ENCODE data around the gene FGF14.

FGF14 gene

DNA sequence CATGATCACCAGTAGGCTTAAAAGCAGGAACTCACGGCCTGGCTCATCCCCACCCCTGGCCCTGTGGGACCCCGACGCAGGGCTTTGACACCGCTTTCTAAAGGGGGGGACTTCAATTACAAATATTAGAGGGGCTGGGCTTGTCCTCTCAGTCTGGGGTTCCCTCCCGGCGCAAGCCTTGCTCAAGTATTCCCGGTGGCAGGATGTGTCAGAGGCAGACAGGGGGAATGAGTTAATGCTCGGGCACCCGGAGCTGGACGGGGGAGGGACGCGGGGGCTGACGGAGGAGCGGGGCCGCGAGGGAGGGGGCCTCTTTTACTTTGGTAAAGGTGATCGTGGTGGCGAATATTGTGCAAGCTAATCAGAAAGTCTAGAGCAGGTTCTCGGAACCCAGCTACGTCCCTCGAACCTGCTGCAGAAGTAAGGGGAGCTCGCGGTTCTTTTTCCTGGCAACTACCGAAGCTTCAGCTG is 1.1 kb downstream of the FGF14 start:
- Histone ChIP-seq H3K36me3 (ENCODE audit: control insufficient read depth in 2 of 2, insufficient read depth in 1 of 2, low read length in 2 of 2) (no peaks in the 10 kb centered on the region), H3K27ac (ENCODE audit: extremely low read depth, low read depth, low read length) (no peak overlapping the region), H3K9me3 (ENCODE audit: control insufficient read depth, insufficient read depth, low read depth, low read length) (no peaks in the 10 kb centered on the region), H3K4me1 (ENCODE audit: control insufficient read depth, insufficient read depth, low read length) (no peaks in the 10 kb centered on the region), H3K4me3 (ENCODE audit: low read depth, low read length) (peak overlapping the region; percentile 41)
- TF ChIP-seq ZNF266 (tag by site-specific recombination; IDR thresholded peaks at IDR 0.05; ENCODE audit: low read depth) (no peak), BCL11B (tag by site-specific recombination; IDR thresholded peaks at IDR 0.05; ENCODE audit: low read depth) (no peak)
- POLR2A ChIA-PET, result no interaction called here
- CTCF ChIA-PET, result interaction anchor here (0.8 to 0.9 kb wide), 2 partner anchors 155 to 259 kb away, joined by 3 to 10 read pairs; no protein-coding TSS in a partner anchor

DNA sequence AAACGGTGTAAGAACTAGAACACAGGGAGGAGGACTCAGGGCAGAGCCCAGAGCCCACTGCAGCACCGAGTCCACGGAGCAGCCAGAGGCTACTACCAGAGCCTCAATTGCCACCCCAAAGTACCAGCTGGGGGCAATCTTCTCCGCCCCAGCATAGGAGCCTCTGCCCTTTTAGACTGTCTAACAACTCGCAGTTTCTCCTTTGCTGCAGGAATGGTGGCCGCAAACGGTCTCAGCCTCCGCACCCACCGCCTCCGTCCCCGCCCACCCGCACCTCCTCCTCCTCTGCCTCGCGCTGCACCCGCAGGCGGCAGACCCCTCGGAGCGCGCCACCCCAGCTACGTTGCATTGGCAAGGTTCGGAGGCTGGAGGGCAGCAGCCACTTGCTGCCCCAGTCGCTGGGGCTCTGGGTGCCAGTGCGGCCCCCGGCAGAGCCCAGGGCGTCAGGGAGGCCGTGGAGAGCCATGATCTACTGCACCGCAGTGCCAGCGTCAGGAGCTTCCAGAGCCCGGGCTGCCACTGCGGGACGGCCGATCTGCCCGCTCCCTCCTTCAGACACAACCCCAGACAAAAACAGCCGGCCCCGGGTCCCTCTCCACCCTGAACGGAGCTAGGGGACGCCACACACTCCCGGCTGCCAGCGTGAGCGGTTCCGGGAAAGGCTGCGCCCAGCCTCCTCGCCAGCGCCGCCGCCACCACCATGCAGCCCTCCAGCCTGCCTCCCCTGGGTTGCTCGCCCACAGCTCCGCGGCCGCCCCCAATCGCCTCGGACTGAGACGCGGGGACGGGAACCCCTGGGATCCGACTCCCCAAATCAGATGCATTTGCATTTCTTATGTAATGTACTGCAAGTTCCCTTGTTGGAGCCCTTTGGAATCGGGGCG is 1.8 kb downstream of the FGF14 start:
- TF ChIP-seq ZBTB20 (tag by site-specific recombination; IDR thresholded peaks at IDR 0.05), result peak; percentile 21; the same call in 1 of the 2 replicates
- TF ChIP-seq EGR2 (tag by site-specific recombination; IDR thresholded peaks at IDR 0.05; ENCODE audit: low read depth), result peak; percentile 22; the same call in 1 of the 2 replicates
- no peak for TF ChIP-seq KLF16 (tag by site-specific recombination; IDR thresholded peaks at IDR 0.05)
- TF ChIP-seq ZFHX2 (tag by site-specific recombination; conservative IDR thresholded peaks at IDR 0.05), result peak; percentile 70
- Histone ChIP-seq H3K27ac (ENCODE audit: extremely low read depth, low read depth, low read length) (no peak overlapping the region), H3K36me3 (ENCODE audit: control insufficient read depth in 2 of 2, insufficient read depth in 1 of 2, low read length in 2 of 2) (no peaks in the 10 kb centered on the region), H3K4me1 (ENCODE audit: control insufficient read depth, insufficient read depth, low read length) (no peaks in the 10 kb centered on the region), H3K4me3 (ENCODE audit: low read depth, low read length) (peak overlapping the region; percentile 41), H3K9me3 (ENCODE audit: control insufficient read depth, insufficient read depth, low read depth, low read length) (no peaks in the 10 kb centered on the region)
- ChIA-PET POLR2A (no interaction called here), CTCF (interaction anchor here (0.6 to 0.9 kb wide), 4 partner anchors 156 to 261 kb away, joined by 3 to 10 read pairs (median 3); no protein-coding TSS in a partner anchor)

DNA sequence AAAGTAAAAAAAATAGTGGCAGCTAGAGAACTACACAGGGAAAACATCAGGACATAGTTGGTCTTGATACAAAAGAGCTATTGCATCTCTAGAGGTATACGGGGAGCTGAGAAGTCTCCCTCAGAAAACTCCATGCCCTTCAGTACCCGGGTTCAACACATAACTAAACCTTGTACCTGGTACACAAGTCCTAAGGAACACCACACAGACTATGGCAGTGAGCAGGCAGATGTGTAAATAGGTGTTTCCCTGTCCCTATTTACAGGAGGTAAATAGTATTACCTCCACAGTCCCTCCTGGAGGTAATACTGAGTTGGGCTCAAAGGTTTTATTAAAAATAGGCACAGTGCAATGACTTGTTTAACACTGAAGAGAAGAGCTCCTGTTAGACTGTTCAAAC is 5.9 kb downstream of the FGF14 start:
- H3K27ac ChIP-seq (ENCODE audit: extremely low read depth, low read depth, low read length), result no peak overlapping the region
- CTCF ChIA-PET, result interaction anchor here (0.9 to 1.3 kb wide), 2 partner anchors 10 to 160 kb away, joined by 3 to 4 read pairs; no protein-coding TSS in a partner anchor

DNA sequence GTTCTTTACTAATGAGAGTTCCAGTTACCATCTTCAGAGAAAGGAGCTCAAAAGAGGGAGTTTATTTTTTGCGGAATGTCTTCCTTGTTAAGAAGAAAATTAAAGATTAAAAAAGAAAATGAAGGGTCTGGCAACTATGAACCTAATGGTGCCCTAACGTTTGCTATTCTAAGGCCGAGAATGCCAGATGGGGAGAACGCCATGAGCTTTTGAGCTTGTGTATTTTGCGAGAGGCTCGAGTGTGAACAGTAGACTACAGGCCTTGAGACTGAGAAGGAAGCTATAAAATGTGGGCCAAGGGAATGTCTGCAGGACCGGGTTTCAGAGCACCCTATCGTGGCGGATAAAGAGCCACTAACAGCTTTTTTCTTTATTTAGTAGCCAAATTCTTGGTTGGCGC is 6.7 kb downstream of the FGF14 start:
- Histone ChIP-seq H3K36me3 (ENCODE audit: control insufficient read depth in 2 of 2, insufficient read depth in 1 of 2, low read length in 2 of 2) (no peaks in the 10 kb centered on the region), H3K4me3 (ENCODE audit: low read depth, low read length) (no peak overlapping the region), H3K9me3 (ENCODE audit: control insufficient read depth, insufficient read depth, low read depth, low read length) (no peaks in the 10 kb centered on the region), H3K4me1 (ENCODE audit: control insufficient read depth, insufficient read depth, low read length) (0 out of 2 replicates have a peak, but pooled peaks cover 3% of the 10 kb centered on the region), H3K27ac (ENCODE audit: extremely low read depth, low read depth, low read length) (no peak overlapping the region)
- CTCF ChIA-PET, result interaction anchor here (0.5 to 1.3 kb wide), 4 partner anchors 10 to 451 kb away, joined by 3 to 4 read pairs (median 3); no protein-coding TSS in a partner anchor
- POLR2A ChIA-PET, result no interaction called here
- TF ChIP-seq ZNF2 (tag by site-specific recombination; IDR thresholded peaks at IDR 0.05) (no peak), ZNF175 (tag by site-specific recombination; IDR thresholded peaks at IDR 0.05) (no peak), BCL11B (tag by site-specific recombination; IDR thresholded peaks at IDR 0.05; ENCODE audit: low read depth) (no peak), BCL11A (tag by site-specific recombination; IDR thresholded peaks at IDR 0.05; ENCODE audit: low read depth) (no peak), ZNF140 (tag by site-specific recombination; IDR thresholded peaks at IDR 0.05) (no peak)
- TF ChIP-seq, protein P1, sequence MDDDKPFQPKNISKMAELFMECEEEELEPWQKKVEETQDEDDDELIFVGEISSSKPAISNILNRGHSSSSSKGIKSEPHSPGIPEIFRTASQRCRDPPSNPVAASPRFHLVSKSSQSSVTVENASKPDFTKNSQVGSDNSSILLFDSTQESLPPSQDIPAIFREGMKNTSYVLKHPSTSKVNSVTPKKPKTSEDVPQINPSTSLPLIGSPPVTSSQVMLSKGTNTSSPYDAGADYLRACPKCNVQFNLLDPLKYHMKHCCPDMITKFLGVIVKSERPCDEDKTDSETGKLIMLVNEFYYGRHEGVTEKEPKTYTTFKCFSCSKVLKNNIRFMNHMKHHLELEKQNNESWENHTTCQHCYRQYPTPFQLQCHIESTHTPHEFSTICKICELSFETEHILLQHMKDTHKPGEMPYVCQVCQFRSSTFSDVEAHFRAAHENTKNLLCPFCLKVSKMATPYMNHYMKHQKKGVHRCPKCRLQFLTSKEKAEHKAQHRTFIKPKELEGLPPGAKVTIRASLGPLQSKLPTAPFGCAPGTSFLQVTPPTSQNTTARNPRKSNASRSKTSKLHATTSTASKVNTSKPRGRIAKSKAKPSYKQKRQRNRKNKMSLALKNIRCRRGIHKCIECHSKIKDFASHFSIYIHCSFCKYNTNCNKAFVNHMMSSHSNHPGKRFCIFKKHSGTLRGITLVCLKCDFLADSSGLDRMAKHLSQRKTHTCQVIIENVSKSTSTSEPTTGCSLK (tag by site-specific recombination; IDR thresholded peaks at IDR 0.05), result no peak
- TF ChIP-seq, protein P2, sequence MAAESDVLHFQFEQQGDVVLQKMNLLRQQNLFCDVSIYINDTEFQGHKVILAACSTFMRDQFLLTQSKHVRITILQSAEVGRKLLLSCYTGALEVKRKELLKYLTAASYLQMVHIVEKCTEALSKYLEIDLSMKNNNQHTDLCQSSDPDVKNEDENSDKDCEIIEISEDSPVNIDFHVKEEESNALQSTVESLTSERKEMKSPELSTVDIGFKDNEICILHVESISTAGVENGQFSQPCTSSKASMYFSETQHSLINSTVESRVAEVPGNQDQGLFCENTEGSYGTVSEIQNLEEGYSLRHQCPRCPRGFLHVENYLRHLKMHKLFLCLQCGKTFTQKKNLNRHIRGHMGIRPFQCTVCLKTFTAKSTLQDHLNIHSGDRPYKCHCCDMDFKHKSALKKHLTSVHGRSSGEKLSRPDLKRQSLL (tag by site-specific recombination; IDR thresholded peaks at IDR 0.05), result no peak
- TF ChIP-seq, protein P3, sequence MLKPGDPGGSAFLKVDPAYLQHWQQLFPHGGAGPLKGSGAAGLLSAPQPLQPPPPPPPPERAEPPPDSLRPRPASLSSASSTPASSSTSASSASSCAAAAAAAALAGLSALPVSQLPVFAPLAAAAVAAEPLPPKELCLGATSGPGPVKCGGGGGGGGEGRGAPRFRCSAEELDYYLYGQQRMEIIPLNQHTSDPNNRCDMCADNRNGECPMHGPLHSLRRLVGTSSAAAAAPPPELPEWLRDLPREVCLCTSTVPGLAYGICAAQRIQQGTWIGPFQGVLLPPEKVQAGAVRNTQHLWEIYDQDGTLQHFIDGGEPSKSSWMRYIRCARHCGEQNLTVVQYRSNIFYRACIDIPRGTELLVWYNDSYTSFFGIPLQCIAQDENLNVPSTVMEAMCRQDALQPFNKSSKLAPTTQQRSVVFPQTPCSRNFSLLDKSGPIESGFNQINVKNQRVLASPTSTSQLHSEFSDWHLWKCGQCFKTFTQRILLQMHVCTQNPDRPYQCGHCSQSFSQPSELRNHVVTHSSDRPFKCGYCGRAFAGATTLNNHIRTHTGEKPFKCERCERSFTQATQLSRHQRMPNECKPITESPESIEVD (tag by site-specific recombination; IDR thresholded peaks at IDR 0.05), result no peak

More for the DNA sequence above, 5.9 kb downstream of the FGF14 start:
- no peaks in the 10 kb centered on the region for H3K36me3 ChIP-seq (ENCODE audit: control insufficient read depth in 2 of 2, insufficient read depth in 1 of 2, low read length in 2 of 2)
- H3K4me1 ChIP-seq (ENCODE audit: control insufficient read depth, insufficient read depth, low read length), result 0 out of 2 replicates have a peak, but pooled peaks cover 3% of the 10 kb centered on the region
- TF ChIP-seq, protein P4, sequence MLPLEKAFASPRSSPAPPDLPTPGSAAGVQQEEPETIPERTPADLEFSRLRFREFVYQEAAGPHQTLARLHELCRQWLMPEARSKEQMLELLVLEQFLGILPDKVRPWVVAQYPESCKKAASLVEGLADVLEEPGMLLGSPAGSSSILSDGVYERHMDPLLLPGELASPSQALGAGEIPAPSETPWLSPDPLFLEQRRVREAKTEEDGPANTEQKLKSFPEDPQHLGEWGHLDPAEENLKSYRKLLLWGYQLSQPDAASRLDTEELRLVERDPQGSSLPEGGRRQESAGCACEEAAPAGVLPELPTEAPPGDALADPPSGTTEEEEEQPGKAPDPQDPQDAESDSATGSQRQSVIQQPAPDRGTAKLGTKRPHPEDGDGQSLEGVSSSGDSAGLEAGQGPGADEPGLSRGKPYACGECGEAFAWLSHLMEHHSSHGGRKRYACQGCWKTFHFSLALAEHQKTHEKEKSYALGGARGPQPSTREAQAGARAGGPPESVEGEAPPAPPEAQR (tag by site-specific recombination; IDR thresholded peaks at IDR 0.05), result no peak
- TF ChIP-seq ZNF426 (tag by site-specific recombination; IDR thresholded peaks at IDR 0.05) (no peak), ZBTB8A (tag by site-specific recombination; IDR thresholded peaks at IDR 0.05) (no peak), ZNF16 (tag by site-specific recombination; IDR thresholded peaks at IDR 0.05; ENCODE audit: low read depth) (no peak), ZNF394 (tag by site-specific recombination; IDR thresholded peaks at IDR 0.05; ENCODE audit: borderline replicate concordance) (no peak), ZNF785 (tag by site-specific recombination; IDR thresholded peaks at IDR 0.05) (no peak), ZNF391 (tag by site-specific recombination; IDR thresholded peaks at IDR 0.05; ENCODE audit: borderline replicate concordance, low read depth) (no peak)
- TF ChIP-seq, protein P2 (tag by site-specific recombination; IDR thresholded peaks at IDR 0.05), result no peak
- POLR2A ChIA-PET, result no interaction called here
- no peak overlapping the region for H3K4me3 ChIP-seq (ENCODE audit: low read depth, low read length)
- H3K9me3 ChIP-seq (ENCODE audit: control insufficient read depth, insufficient read depth, low read depth, low read length), result no peaks in the 10 kb centered on the region
